Thyroid gland (tissue), 4 donors: Measurements from ENCODE around the gene PRPF6. TPM values are rescaled to one million over a fixed set of nuclear protein-coding genes. Genes with fewer than 3 reads are reported as not detected.

Experiments
- DNase-seq, 2 donors: peaks; one replicate each; pipeline ENCODE4 v3.0.0-alpha.2; 2019
- H3K27ac ChIP-seq, 3 donors: fragments of 200-600 bp; sonication (generic); 1 replicate in 2 of 3; 2 replicates in 1 of 3; pipeline ENCODE4 v1.5.1; 2016 to 2019; ENCODE audit warnings: mild to moderate bottlenecking in 1 of 3, moderate library complexity in 1 of 3
- H3K27me3 ChIP-seq: fragments of 200-600 bp; sonication (generic); one replicate; pipeline ENCODE4 v1.5.1; 2019
- H3K36me3 ChIP-seq, 2 donors: fragments of 200-600 bp; sonication (generic); one replicate each; pipeline ENCODE4 v1.5.1; 2016 to 2019
- H3K4me1 ChIP-seq, 2 donors: fragments of 200-600 bp; sonication (generic); one replicate each; pipeline ENCODE4 v1.5.1; 2017 to 2019
- H3K4me3 ChIP-seq, 3 donors: fragments of 200-600 bp; sonication (generic); replicated peaks in 1 of 3; 1 replicate in 2 of 3; 2 replicates in 1 of 3; pipeline ENCODE4 v1.5.1; 2016; ENCODE audit warnings: mild to moderate bottlenecking in 1 of 3
- H3K9me3 ChIP-seq: fragments of 200-600 bp; sonication (generic); one replicate; pipeline ENCODE4 v1.5.1; 2017
- POLR2A ChIP-seq, 2 donors: fragments of 450-650 bp; IDR thresholded peaks; one replicate each; pipeline ENCODE4 v1.6.1; 2017; ENCODE audit warnings: antibody characterized with exemption in 2 of 2, mild to moderate bottlenecking in 2 of 2, moderate library complexity in 1 of 2
- WGBS, 2 donors: methylation state at CpG; one replicate each; pipeline ENCODE4 v1.1.5; 2017; 5-methylcytosine and 5-hydroxymethylcytosine counted together
- intact Hi-C: fragments of 100-400 bp; cut with DNase I; formaldehyde crosslinking; loops from one replicate; pipeline ENCODE4 v1.15.1; 2023
- microRNA counts, 2 donors: library from miRNA; unstranded; fragments of <30 nt; microRNA quantifications; one replicate each; lab custom pipeline; 2016 to 2017
- microRNA-seq: library from miRNA; unstranded; fragments of <30 nt; microRNA quantifications from one replicate; pipeline ENCODE4, GENCODE V29; 2016
- small RNA-seq: library from RNA; depleted of rRNA; stranded (forward); fragments of <200 nt; gene quantifications from one replicate; pipeline ENCODE3, GENCODE V24; 2016
- total RNA-seq, 4 donors: library from RNA; depleted of rRNA; stranded (reverse); fragments of >200 nt; gene quantifications; one replicate each; pipeline ENCODE4 v1.2.3, GENCODE V29; 2016
- TF ChIP-seq, protein P1 (sequence below), 6 experiments: fragments of 200-600 bp in 3 of 6; fragments of 450-650 bp in 3 of 6; sonication (generic) in 3 of 6; IDR thresholded peaks; one replicate each; pipeline ENCODE4 v1.5.1; 2016 to 2019; ENCODE audit warnings: antibody characterized with exemption in 6 of 6, mild to moderate bottlenecking in 2 of 6, inconsistent platforms in 1 of 6, moderate library complexity in 1 of 6

PRPF6 gene
- total RNA-seq, 4 donors from 2014 or later = 62.8 to 76.2 (median 70.1) TPM

DNA sequence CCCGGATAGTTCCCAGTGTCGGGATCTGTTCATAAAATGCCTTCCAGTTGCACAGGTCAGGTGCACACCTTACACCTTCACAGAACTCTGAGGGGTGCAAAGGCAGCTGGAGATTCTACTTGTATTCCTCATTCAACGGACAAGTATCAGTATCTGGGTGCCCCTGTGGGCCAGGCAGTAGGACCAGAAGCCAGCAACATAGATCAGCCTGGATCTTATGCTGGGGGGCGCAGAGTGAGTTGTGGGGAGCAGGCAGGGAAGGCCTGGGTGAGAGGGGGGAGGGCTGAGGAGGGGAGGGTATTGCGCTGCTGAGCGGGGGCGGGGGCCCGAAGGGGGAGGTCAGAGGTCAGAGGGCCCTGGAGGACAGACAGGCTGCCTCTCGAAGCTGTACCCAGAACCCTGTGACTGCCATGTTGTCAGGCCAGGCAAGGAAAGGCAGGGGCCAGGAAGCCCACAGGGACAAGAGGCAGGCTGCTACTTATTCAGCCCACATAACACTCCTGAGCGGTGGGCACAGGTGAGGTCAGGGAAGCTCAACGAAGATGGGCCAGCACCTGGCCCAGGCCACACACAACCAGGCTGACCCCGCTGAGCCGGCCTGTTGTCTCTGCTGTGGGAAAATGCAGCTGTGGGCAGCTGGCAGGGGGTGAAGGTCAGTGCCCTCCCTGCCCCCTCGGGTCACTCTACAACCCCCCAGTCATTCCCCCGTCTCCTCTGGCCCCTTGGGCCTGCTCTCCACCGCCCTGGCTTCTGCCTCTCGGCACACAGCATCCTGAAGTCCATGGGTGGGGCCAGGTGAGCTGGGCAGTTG is 100.1 kb downstream of the PRPF6 start:
- Histone ChIP-seq H3K36me3 (no peaks in the 10 kb centered on the region), H3K27me3 (no peaks in the 10 kb centered on the region), H3K27ac (no peak overlapping the region), H3K4me1 (peaks cover 11 to 39% of the 10 kb centered on the region in 2 donors), H3K9me3 (no peaks in the 10 kb centered on the region), H3K4me3 (no peak overlapping the region)
- TF ChIP-seq, protein P1, sequence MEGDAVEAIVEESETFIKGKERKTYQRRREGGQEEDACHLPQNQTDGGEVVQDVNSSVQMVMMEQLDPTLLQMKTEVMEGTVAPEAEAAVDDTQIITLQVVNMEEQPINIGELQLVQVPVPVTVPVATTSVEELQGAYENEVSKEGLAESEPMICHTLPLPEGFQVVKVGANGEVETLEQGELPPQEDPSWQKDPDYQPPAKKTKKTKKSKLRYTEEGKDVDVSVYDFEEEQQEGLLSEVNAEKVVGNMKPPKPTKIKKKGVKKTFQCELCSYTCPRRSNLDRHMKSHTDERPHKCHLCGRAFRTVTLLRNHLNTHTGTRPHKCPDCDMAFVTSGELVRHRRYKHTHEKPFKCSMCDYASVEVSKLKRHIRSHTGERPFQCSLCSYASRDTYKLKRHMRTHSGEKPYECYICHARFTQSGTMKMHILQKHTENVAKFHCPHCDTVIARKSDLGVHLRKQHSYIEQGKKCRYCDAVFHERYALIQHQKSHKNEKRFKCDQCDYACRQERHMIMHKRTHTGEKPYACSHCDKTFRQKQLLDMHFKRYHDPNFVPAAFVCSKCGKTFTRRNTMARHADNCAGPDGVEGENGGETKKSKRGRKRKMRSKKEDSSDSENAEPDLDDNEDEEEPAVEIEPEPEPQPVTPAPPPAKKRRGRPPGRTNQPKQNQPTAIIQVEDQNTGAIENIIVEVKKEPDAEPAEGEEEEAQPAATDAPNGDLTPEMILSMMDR (IDR thresholded peaks at IDR 0.05) = no peak
- no peak for TF ChIP-seq POLR2A (IDR thresholded peaks at IDR 0.05)
- no peak for DNase-seq
- intact Hi-C loops = no loop called here
- WGBS, 2 donors = 83 to 88% methylated on average over 11 to 13 of the region's 17 CpGs

DNA sequence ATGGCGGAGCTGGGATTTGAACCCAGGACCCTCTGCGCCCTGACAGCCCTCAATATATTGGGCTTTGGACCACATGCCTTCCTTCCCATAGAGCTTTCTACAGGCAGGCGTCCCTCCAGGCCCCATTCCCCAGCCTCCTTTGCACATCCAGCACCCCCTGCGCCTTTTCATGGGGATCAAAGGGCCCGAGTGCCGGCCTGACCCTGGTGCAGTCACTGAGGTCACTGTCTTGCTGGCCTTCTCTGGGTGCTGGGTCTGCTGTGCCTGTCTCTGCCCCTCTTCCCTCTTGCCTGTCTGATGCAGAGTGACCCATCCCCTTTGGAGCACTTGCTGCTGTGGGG is 100.7 kb downstream of the PRPF6 start:
- Histone ChIP-seq H3K36me3 (no peaks in the 10 kb centered on the region), H3K27ac (no peak overlapping the region), H3K9me3 (no peaks in the 10 kb centered on the region), H3K4me3 (no peak overlapping the region), H3K27me3 (no peaks in the 10 kb centered on the region), H3K4me1 (peaks cover 11 to 39% of the 10 kb centered on the region in 2 donors)
- intact Hi-C loops = no loop called here
- DNase-seq = no peak
- 93 to 100% methylated on average over 6 of the region's 6 CpGs for WGBS, 2 donors
- TF ChIP-seq, protein P1 (IDR thresholded peaks at IDR 0.05) = no peak
- no peak for TF ChIP-seq POLR2A (IDR thresholded peaks at IDR 0.05)

DNA sequence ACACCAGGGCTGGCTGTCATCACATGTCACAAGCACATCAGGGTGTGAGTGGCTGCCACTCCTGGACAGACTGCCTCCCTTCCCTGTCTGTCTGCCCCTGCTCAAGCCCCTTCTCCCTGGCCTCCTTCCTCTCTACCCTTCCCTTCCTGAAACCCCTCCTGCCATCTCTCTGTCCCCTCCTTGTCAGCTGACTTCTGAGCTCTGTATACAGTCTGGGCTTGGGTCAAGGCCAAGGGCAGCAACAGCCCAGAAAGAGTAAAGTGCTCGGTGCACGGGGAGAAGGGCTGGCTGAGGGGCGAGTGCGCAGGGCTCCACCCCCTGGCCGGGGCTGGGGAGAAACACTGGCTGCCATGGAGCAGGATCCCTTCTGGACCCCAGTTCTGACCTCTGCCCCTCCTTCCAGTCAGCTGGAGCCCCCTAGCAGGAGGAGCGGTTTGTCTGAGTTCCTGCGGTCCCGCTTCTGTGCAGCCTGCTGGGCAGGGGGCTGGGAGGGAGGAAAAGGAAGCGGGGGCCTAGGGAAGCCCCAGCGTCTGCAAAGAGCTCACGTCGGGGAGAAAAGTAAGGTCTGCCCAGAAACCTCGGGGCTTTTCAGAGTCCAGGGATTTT is 101.3 kb downstream of the PRPF6 start:
- no peaks in the 10 kb centered on the region for H3K27me3 ChIP-seq
- WGBS, 2 donors = 31% methylated on average over 13 of the region's 13 CpGs; no CpG with 5 or more reads in 1 of the 2 donors

More for the DNA sequence above, 101.3 kb downstream of the PRPF6 start:
- Histone ChIP-seq H3K4me1 (peaks cover 11 to 39% of the 10 kb centered on the region in 2 donors), H3K36me3 (no peaks in the 10 kb centered on the region), H3K9me3 (no peaks in the 10 kb centered on the region), H3K27ac (no peak overlapping the region), H3K4me3 (no peak overlapping the region)
- DNase-seq = no peak
- intact Hi-C loops = no loop called here
- TF ChIP-seq, protein P1 (IDR thresholded peaks at IDR 0.05) = no peak
- no peak for TF ChIP-seq POLR2A (IDR thresholded peaks at IDR 0.05)

MicroRNA genes within 50 kb of the gene (microRNA counts, 767-probe panel; counts per million panel counts)
- microRNA hsa-miR-1914-5p (lab: Ali Mortazavi, UCI) (0 counts per million in 2 donors), microRNA hsa-miR-647 (lab: Ali Mortazavi, UCI) (0 counts per million in 2 donors)

Small RNAs within 50 kb of the gene (microRNA-seq; reads per million reads assigned to microRNA genes)
- not detected for gene MIR1914
- gene MIR647 = not detected
- not detected for gene MIR6813

Small RNAs within 50 kb of the gene (small RNA-seq; reads per million reads assigned to genes)
- gene AL355803.1 (not detected), gene MIR647 (not detected), gene MIR6813 (not detected)

Other genes with a start within 250 kb of the PRPF6 start
- 10 to 100 TPM in 2 of 4 donors, 1 to 10 TPM in 2; 8.7 to 25.0 (median 11.5) TPM for gene LIME1, start 244.5 kb upstream of the PRPF6 start, total RNA-seq
- gene SLC2A4RG, start 241.4 kb upstream of the PRPF6 start, total RNA-seq = 10 to 100 TPM; 26.0 to 55.9 (median 39.3) TPM
- 10 to 100 TPM; 15.9 to 39.9 (median 27.7) TPM for gene ZBTB46, start 149.9 kb upstream of the PRPF6 start, total RNA-seq
- gene ABHD16B, start 119.6 kb upstream of the PRPF6 start, total RNA-seq = not detected
- gene TPD52L2, start 115.9 kb upstream of the PRPF6 start, total RNA-seq = 10 to 100 TPM; 69.4 to 93.3 (median 89.6) TPM
- 10 to 100 TPM; 38.4 to 87.4 (median 75.1) TPM for gene DNAJC5, start 86.0 kb upstream of the PRPF6 start, total RNA-seq
- gene UCKL1, start 24.7 kb upstream of the PRPF6 start, total RNA-seq = 10 to 100 TPM; 21.6 to 44.3 (median 29.3) TPM
- 10 to 100 TPM; 13.4 to 24.8 (median 19.0) TPM for gene ZNF512B, start 11.2 kb upstream of the PRPF6 start, total RNA-seq
- 1 to 10 TPM; 1.1 to 6.4 (median 5.0) TPM for gene SAMD10, start 1.5 kb upstream of the PRPF6 start, total RNA-seq
- gene C20orf204, start 55.0 kb downstream of the PRPF6 start, total RNA-seq = 1 to 10 TPM in 1 of 4 donors, under 1 TPM in 3; 0.11 to 2.6 (median 0.59) TPM
- 10 to 100 TPM in 2 of 4 donors, 1 to 10 TPM in 2; 7.5 to 16.9 (median 10.6) TPM for gene SOX18, start 68.5 kb downstream of the PRPF6 start, total RNA-seq
- 10 to 100 TPM; 20.9 to 43.1 (median 24.4) TPM for gene TCEA2, start 82.1 kb downstream of the PRPF6 start, total RNA-seq
- 10 to 100 TPM; 10.5 to 17.2 (median 13.4) TPM for gene RGS19, start 98.4 kb downstream of the PRPF6 start, total RNA-seq
- gene OPRL1, start 99.0 kb downstream of the PRPF6 start, total RNA-seq = under 1 TPM; 0.54 to 0.94 (median 0.68) TPM
- 1 to 10 TPM in 2 of 4 donors, not detected in 2; 1.3 to 1.7 TPM for gene LKAAEAR1, start 103.3 kb downstream of the PRPF6 start, total RNA-seq
- not detected for gene NPBWR2, start 126.4 kb downstream of the PRPF6 start, total RNA-seq
- gene MYT1, start 183.3 kb downstream of the PRPF6 start, total RNA-seq = 1 to 10 TPM in 2 of 4 donors, under 1 TPM in 2; 0.42 to 1.8 (median 1.1) TPM